Measurements from ENCODE around the gene PLBD2.

DNA sequence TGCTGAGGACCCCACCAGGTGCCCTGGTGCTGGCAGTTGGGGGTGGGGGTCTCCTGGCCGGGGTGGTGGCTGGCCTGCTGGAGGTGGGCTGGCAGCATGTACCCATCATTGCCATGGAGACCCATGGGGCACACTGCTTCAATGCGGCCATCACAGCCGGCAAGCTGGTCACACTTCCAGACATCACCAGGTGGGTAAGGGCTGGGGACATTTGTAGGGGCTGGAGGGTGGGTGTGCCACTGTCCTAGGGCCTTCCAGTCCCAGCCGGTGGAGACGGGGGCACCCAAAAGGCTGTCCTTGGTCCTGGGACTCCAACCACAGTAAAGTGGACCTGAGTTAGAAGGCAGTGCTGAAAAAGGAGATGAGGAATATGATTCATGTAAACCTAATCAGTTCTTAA lies 77.0 kb downstream of the PLBD2 start:
- TF ChIP-seq, protein P1, sequence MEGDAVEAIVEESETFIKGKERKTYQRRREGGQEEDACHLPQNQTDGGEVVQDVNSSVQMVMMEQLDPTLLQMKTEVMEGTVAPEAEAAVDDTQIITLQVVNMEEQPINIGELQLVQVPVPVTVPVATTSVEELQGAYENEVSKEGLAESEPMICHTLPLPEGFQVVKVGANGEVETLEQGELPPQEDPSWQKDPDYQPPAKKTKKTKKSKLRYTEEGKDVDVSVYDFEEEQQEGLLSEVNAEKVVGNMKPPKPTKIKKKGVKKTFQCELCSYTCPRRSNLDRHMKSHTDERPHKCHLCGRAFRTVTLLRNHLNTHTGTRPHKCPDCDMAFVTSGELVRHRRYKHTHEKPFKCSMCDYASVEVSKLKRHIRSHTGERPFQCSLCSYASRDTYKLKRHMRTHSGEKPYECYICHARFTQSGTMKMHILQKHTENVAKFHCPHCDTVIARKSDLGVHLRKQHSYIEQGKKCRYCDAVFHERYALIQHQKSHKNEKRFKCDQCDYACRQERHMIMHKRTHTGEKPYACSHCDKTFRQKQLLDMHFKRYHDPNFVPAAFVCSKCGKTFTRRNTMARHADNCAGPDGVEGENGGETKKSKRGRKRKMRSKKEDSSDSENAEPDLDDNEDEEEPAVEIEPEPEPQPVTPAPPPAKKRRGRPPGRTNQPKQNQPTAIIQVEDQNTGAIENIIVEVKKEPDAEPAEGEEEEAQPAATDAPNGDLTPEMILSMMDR (IDR thresholded peaks at IDR 0.05), result no peak
- TF ChIP-seq EP300 (IDR thresholded peaks at IDR 0.05), result no peak
- TF ChIP-seq POLR2A (IDR thresholded peaks at IDR 0.05), result no peak
